Glomerular visceral epithelial cell (primary cell): ENCODE data around the gene KIFC1.

Source experiments
- DNase-seq: peaks from one replicate; pipeline ENCODE4 v3.0.0-alpha.2; 2016; ENCODE audit errors: extremely low spot score

The KIFC1 gene

DNA sequence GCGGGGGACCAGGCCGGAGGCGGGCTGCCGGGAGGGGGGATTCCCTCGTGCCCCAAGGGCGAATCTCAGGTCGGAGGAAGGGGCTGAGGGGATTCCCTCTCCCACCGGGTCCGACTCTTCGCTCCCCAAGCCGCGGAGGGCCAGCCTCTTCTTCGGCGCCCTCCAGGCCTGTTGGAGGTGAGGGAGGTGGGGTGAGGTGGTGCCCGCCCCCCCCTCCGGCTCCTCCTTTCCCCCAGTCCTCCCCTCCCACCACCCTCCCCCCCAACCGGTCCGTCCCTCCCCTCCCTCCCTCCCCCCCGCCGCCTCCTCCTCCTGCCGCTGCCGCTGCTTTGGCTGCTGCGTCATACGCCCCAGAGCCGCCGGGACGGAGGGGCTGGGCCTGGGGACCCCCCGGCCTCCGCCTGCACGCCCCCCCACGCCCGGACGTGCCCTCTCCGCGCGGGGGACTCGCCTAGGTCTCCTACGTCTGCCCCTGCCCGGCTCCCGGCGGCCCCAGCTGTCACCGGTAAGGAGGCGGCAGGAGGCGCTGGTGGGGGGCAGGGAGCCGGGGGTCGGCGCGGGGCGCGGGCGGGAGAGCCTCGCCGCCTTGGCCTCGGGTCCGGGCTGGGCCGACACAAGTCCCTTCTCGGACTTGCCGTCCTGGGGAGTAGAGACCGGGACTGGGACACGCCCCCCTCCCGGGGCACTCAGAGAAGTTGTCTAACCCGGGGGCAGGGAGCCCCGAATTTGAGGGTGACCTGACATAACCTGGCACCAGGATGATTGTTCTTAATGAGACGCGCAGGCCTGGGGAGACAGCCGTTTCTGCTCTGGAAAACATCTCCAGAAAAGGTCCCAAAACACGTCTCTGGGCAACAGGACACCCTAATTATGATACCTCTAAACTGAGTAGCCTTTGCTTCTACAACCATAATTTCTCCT is 19.3 kb downstream of the KIFC1 start, which contains the start of gene PHF1:
Gene PHF1 (plus strand): TSS at position 304 of the 921 bp plus-strand sequence. CDS start 1,250 bp downstream, outside the sequence.
- DNase-seq = peak; percentile 90

DNA sequence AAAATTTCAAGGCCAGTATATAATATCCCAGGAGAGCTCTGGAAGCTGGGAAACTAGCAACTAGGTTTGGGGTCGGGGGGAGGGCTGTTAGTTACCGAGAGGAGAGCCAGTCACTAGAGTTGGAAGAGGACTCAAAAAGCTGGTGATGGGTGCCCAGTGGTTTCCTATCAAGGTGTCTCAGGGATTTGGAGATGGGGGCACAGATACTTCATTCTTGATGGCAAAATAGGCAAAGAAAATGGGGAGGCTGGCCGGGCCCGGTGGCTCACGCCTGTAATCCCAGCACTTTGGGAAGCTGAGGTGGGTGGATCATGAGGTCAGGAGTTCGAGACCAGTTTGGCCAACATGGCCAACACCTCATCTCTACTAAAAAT is 20.0 kb downstream of the KIFC1 start:
- no peak for DNase-seq

DNA sequence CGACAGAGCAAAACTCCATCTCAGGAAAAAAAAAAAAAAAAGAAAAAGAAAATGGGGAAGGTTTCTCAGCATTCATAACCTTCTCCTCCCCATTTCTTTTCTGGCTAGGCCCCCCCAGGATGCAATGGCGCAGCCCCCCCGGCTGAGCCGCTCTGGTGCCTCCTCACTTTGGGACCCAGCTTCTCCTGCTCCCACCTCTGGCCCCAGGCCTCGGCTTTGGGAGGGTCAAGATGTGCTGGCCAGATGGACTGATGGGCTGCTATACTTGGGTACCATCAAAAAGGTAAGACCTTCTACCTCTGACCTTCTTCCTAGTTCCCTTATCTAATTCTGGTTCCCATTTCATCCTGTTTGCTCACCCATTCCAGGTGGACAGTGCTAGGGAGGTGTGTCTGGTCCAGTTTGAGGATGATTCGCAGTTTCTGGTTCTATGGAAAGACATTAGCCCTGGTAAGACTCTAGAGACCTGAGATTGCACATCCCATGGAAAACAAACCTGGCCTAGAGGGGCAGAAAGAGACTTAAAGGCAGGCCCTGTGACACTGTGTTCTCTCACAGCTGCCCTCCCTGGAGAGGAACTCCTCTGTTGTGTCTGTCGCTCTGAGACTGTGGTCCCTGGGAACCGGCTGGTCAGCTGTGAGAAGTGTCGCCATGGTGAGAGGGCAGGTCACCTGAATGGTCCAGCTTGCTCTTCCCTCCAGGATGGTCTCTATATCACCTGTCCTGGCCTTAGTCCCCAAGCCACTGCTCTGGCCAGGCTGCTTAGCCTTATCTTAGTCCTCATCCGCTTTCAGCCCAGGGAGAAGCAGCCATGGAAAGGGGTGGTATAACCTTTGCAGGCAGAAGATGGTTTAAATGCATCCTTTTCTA is 20.8 kb downstream of the KIFC1 start:
- no peak for DNase-seq

DNA sequence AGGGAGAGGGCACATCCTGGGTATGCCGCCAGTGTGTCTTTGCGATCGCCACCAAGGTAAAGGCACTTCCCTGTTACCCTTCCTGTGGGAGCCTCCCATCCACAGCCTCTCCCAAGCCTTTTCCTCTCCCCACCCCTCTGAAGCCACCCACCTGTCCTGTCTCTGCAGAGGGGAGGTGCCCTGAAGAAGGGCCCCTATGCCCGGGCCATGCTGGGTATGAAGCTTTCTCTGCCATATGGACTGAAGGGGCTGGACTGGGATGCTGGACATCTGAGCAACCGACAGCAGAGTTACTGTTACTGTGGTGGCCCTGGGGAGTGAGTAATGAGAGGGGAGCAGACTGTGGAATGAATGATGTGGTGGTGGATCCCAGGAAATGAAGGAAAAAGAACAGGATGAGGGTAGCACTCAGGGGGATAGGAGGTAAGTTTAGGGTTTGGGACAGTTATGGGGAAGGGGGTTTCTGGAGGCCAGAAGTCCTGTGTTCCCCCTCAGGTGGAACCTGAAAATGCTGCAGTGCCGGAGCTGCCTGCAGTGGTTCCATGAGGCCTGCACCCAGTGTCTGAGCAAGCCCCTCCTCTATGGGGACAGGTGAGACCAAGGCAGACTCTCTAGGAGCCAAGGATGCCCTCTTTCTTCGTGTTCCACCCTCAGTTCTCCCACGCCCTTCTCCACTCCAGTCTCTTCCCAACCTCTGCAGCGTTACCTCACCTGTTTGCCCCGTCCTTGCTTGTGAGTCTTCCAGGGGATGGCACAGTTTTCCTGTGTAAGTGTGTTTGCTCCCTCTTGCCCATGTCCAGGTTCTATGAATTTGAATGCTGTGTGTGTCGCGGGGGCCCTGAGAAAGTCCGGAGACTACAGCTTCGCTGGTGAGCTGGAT is 21.9 kb downstream of the KIFC1 start:
- no peak for DNase-seq

DNA sequence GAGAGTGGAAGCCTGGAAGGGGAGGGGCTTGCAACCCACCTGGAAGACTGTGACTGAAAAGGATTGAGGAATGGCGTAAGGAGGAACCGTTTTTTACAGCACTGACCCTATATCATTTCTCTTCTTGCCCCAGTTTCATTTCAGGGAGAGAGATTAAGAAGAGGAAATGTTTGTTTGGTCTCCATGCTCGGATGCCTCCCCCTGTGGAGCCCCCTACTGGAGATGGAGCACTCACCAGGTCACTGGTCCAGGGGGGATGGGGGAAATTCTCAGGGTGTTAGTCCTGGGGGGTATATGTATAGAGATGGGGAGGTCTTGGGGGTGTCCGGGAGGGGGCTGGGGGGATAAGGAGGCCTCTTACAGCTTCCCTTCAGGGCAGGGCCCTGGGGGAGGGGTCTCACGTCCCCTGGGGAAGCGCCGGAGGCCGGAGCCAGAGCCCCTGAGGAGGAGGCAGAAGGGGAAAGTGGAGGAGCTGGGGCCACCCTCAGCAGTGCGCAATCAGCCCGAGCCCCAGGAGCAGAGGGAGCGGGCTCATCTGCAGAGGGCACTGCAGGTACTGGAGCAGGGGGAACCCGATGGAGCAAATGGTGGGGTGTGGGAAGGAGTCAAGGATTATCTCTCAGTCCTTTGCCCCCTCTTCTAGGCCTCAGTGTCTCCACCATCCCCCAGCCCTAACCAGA is 23.1 kb downstream of the KIFC1 start:
- DNase-seq = no peak

DNA sequence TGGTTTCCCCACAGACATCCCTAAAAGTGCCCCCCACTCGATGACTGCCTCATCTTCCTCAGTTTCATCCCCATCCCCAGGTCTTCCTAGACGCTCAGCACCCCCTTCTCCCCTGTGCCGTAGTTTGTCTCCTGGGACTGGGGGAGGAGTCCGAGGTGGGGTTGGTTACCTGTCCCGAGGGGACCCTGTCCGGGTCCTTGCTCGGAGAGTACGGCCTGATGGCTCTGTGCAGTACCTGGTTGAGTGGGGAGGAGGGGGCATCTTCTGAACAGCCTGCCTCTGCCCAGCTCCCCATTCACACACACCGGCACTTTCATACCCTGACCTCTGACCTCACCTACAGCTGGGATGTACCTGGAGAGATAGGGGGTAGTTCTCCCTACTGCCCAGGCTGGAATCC is 24.2 kb downstream of the KIFC1 start:
- no peak for DNase-seq

DNA sequence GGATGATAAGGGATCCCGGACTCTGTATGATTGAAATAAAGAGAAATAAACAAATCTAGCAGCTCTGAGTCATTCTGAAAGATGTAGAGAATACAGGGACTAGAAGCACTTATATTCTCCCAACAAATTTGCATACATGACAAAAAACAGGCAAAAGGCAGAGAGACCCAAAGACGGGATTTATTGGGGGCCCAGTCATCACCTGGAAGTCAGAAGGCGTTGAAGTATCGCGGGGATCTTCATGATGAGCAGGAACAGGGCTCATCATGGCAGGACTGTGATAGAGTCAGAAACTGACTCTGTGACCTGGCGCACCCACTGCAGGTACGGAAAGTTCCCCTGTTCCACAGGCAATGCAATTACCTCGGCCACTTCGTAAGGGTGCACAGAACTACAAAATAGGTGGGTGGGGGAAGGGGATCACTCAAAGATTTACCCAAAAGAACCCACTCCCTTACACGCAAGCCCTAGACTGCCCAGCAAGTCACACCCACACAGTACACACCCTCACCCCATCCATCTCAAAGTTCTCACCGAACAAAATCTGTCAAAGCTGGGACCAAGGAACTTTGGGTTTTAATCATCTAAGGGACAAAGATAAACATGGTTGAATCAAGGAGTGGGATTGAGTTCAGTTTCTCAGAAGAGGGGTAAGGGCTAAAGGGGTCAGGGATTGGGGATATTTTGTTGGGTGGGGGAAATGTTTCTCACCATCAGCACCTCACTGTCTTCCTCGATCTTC is 24.9 kb downstream of the KIFC1 start:
- DNase-seq = no peak

DNA sequence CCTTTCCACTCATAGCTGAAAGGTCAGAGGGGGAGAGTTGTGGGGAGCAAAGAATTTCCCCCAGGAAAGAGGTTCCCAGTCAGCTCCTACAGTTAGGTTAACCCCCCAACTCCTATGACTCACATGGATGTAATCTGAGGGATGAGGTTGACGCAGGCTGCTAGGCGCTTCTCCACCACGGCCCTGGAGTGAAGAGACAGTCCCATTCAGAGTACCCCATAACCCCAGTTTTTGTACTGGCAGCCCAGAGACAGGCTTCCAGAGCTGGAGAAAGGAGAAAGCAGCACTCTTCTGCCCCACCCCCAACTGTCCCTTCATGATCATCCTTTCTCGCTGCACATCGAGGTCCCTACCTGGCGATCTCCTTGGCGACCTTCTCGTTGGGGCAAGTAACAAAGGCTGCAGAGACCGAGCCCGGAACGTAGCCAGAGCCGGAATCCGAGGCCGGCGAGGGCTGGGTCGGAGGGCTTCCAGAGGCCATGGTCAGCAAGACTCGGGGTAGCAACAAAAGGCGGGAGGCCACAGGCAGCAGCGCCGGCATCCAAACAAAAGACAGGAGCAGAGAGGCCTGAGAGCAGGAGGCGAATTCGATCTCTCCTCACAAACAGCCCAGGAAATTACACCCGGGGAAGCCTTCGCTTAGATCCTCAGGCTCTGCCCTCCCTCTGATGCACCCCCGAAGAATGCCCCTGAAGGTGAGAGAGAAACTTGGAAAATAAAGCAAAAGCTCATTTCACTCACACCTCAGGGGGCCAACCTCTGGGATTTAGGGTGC is 25.7 kb downstream of the KIFC1 start:
- peak; percentile 70 for DNase-seq

DNA sequence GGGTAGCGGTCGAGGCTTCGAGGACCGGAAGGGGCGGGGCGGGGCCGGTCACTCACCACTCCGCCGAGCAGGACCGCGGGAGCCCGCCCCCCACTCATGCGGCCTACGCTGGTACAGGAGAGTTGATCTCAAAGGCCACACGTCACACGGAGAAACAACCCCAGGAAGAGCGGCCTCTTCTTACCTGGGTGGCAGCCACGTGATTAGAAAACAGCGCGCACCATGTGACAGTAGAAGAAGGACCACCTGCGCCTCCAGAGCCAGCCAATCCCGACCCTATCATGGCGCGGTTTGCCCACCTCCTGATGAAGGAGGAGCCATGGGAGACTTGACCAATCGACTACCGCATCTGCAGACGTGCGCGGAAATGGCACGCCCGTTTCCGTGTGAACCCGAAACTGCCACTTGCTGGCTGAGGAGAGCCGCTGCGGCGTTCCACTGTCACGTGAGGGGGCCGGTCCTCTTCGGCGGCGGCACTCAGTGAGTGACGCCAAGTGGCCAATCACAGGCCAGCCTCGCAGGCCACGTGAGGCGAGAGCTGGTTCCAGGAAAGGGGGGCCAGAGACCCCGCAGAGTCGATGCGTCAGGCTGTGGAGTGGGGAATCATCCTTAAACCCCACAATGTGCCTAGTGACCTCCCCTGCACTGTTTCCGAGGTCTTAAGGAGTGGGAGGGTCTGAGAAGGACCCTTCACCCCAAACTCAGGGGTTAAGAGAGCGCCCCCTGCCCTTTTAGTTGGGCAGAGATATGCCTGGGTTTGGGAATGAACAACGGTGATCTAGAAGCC is 26.5 kb downstream of the KIFC1 start, which contains the start of gene CUTA:
Gene CUTA (minus strand): TSS at position 205 of the 787 bp plus-strand sequence. CDS start 107 bp downstream, at position 98.
- DNase-seq = peak; percentile 100

DNA sequence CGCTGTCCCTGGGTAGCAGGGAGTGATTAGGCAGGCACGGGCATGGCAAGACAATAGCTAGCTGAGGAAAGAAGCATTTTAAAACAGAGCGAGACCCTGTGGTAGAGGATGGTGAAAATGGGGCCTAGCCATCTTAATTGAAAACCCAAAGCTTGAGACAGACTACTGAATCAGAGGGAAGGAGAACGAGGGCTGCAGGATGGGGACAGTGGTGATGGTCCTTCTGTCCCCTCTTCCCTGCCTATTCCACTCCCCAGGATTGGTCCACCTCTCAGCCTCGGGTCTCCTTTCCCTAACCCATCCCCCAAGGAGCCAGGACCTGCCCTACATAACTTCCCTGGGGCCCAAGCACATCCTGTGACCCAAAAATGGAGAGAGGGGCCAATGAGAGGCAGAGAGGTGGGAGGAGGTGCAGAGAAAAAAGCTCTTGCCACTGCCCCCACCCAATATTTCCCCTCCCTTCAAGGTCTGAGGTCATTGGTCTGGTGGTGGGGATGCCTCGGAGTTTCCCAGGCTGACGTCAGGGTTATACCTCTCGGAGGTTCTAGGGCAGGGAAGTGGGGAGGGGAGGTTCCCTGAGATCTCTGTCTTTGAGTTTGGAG is 27.2 kb downstream of the KIFC1 start:
- peak; percentile 62 for DNase-seq

DNA sequence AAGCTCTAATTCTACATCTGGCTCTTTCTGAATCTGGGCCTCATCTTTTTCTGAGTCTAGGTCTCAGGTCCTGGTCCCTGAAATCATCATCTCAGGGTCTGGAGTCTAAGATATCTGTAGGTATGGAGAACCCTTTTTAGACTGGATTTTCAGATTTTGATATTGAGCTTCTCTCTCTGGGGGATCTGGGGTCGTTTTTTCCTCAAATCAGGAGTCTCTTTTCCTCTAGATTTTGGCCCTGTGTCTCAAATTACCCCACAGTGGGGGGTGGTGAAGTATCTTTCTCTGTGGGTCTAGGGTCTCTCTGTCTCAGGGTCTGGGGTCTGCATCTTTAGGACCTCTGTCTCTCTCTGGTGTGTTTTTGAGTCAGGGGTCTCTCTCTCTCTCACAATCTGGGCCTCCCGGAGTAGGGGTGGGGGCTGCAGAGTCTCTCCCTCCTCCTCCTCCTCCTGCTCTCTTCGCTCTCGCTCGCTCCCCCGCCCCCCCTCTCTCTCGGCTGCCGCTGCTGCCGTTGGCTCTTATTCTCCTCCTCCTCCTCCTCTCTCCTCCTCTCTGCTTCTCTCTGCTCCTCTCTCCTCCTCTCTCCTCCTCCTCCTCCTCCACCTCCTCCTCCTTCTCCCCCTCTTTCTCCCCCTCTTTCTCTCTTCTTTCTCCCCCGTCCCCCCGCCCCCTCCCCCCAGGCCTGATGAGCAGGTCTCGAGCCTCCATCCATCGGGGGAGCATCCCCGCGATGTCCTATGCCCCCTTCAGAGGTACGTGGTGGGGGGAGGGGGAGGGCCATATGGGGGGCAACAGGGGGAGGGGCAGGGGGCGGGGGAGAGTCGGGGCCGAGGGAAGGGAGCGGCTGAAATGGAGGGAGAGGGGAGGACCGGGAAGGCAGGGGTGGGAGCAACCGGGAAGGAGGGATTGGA is 28.2 kb downstream of the KIFC1 start, which contains the start of gene SYNGAP1:
Gene SYNGAP1 (plus strand): TSS at position 486 of the 911 bp plus-strand sequence. CDS start 200 bp downstream, at position 686.
- DNase-seq = peak; percentile 32

DNA sequence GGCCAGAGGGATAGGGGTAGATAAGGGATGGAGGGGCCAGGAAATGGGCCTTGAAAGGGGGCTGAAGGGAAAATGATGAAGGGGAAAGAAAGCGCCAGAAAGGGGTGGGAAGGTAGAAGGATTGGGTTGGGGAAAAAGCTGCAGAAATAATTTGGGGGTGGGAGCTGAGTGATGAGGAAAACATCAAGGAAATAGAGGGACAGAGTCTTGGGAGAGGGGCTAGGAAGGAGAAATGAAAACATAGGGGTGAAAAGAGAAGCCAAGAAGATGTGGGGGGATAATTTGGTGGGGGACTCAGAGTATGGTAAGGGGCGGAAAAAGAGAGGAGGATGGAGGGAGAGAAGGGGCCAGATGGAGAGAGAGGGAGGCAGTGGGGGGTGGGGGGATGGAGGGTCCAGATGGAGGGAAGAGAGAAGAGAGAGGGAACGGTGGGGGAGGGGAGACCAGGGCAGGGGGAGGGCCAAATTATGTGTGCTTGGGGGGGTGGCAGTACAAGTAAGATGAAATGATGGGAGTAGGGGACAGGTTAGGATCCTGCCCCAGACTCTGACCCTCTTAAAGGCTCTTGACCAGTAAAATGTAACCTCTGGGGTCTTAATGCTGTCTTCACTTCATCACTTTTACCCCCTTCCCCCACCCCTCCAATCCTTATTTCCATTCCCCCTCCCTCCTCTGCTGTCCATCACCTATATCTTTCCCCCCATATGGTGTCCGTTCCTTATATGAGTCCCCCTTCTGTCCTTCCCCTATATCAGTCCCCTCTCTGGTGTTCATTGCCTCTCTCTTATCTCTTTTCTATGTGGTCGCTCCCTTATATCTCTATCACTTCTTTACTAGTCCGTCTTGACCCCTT is 29.1 kb downstream of the KIFC1 start:
- DNase-seq = no peak

DNA sequence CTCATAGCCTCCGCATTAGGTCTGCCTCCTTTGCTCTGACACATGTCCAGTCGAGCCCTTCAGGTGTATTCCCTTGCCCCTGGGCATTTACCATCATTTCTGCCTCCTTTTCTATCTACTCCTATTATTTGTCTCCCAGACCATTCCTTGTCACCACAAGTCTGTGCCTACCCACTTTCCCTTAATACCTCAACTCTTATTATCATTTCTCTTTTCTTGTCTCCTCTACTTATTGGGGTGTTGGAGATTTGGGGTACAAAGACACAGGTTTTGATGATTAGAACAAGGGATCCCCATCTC is 29.7 kb downstream of the KIFC1 start:
- DNase-seq = no peak

DNA sequence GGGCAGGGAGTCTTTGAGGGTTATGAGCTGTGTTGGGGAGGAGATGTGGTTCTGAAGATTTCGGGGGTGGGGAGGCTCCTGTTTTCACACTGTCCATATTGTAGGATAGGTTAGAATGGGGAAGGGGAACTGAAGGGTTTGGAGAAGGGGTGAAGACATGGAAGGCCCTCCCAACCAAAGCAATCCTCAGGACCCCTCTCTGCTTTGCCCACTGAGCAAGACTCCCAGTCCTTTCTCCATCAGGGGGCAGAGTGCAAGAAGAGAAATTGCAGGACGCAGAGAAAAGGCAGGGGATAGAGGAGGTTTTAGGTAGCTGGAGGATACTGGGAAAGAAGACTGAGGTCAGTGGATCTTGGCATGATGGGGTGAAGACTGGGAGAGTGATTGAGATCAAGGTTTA is 32.2 kb downstream of the KIFC1 start:
- no peak for DNase-seq

DNA sequence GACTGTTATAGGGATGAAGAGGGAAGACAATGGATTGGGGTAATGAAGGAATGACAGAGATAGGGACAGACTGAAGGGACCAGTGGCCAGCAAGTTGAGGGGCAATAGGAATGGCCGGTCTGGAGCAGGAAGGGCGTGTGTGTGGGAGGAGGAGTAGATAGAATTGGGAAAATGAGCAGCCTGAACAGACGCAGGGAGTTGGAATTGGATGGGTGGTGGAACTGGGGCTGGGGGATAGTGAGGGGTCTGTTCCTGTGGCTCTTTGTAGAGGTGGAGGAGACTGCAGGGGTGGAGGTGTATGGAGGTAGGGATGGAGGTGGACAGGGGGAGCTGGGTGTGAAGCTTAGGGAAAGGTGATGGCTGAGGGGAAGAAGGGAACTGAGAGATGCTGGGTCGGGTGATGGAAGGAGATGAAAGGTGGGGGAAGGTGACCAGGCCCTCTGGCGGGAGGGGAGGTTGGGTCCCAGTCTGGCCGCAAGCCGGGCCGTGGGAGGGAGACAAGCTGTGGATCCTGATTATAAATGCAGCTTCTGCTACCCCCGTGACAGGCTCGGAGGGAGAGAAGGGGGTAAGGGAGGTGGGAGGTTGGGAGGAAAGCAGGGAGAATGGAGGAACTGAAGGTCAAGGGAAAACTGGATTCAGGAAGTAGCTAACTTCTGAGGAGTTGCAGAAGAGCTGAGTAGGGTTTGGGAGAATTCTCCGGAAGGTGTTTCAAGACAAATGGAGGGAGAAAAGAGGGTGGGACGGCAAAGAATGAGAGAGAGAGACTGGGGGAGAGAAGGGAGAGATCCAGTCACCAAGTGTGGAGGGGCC is 33.4 kb downstream of the KIFC1 start:
- DNase-seq = no peak
